ENCODE results near the gene MLKL.

GRCh38 chr16:74709441-74709877 is 8.8 kb upstream of the MLKL start:
- peak; percentile 93 to 95 (median 94) for TF ChIP-seq CTCF (IDR thresholded peaks at IDR 0.05)
- TF ChIP-seq POLR2A (IDR thresholded peaks at IDR 0.05): no peak

All from breast epithelium (tissue), 3 donors.